ENCODE measurements around the gene EXOC3. TPM values are rescaled to one million over a fixed set of nuclear protein-coding genes. Genes with fewer than 3 reads are reported as not detected.

Gene EXOC3
- total RNA-seq, 2 experiments from 2014 or later: 41.6 to 44.4 TPM

DNA sequence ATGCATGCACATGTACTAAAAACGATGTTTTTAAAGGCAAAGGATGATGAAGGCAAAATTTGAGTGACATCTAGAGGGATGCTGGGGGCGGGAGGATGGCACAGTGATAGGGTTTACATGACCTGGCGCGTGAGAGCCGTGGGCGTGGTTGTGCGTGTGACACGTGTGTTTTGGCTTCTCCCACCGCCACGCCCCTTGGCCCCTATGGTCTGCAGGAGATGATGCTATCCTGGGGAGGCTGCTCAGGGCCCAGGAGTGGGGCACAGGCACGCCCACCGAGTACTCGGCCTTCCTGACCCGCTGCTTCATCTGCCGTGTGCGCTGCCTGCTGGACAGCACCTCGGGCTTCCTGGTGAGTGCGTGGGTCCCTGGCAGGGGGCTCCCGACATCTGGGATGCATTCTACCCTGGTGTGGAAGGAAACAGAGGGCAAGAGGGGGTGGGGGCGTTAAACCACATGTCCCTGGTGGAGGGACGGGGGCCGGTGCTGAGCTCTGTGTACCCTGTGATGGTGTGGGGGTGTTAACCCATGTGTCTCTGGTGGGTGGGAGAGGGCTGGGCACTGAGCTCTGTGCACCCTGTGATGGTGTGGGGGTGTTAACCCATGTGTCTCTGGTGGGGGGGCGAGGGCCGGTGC is 19.2 kb upstream of the EXOC3 start:
- ChIA-PET POLR2A (no interaction called here), CTCF (interaction anchor here (1.1 kb wide), 1 partner anchor 12 kb away, joined by 3 read pairs; no protein-coding TSS in a partner anchor)

DNA sequence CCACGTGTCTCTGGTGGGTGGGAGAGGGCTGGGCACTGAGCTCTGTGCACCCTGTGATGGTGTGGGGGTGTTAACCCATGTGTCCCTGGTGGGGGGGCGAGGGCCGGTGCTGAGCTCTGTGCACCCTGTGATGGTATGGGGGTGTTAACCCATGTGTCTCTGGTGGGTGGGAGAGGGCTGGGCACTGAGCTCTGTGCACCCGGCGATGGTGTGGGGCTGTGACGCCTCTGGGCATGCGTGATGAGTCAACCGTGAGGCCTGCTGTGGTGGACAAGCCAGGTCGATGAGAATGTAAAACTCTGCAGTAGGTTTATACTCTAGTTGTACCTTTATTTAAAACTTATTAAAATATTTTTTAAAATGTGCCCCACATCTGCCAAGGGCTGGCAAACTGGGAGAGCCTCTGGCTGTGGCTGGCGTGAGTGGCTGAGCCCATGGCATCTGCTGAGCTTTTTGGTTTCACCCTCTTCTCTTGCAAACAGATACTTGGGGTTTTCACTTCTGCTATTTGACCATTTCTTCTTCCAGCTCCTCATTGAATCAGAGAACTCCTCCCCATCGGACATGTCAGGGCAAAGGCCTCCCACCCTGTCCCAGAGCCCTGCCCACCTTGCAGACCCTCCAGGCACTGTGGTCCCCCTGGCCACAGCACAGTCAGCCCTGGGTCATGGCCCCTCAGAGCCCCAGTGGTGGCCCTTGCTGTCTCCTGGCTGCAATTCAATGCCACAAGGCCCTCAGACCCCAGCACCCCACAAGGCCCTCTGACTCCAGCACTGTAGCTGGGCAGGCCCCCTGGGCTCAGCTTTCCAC is 18.5 kb upstream of the EXOC3 start:
- POLR2A ChIA-PET: no interaction called here

DNA sequence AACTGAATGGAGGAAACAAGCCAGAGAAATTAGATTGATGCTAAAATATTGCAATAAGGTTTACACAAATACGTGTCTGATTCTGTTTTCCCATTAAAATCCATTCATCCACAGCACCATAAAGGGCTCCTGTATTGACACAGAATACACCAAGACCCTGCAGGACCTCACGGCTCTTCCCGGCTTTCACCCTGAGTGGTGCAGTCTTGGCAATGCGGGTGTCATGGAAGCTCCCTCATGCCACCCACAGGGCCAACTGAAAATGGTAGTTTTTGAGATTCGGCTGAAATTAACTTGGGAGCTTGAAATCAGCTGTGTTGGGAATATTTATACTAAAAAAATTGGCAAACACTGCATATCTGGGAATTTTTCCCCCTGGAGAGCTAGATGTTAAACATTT is 17.3 kb upstream of the EXOC3 start:
- ChIA-PET CTCF (interaction anchor here (0.6 to 1.9 kb wide), 2 partner anchors 77 to 109 kb away, joined by 3 to 10 read pairs; no protein-coding TSS in a partner anchor), POLR2A (no interaction called here)

More for the DNA sequence above, 18.5 kb upstream of the EXOC3 start:
- CTCF ChIA-PET: interaction anchor here (1.1 to 1.9 kb wide), 2 partner anchors 13 to 108 kb away, joined by 3 to 10 read pairs; no protein-coding TSS in a partner anchor

DNA sequence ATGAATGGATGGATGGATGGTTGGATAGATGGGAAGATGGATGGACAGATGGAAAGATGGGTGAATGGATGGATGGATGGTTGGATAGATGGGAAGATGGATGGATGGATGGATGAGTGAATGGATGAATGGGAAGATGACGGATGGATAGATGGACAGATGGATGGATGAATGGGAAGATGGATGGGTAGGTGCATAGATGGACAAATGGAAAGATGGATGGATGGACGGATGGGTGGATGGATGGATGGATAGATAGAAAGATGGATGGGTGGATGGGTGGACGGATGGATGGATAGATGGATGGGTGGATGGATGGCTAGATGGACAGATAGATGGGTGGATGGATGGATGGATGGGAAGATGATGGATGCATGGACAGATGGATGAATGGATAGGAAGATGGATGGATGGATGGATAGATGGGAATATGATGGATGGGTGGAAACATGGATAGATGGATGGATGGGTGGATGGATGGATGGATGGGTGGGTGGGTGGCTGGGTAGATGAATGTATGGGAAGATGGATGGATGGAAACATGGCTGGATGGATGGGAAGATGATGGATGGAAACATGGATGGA is 16.5 kb upstream of the EXOC3 start:
- POLR2A ChIA-PET: no interaction called here

DNA sequence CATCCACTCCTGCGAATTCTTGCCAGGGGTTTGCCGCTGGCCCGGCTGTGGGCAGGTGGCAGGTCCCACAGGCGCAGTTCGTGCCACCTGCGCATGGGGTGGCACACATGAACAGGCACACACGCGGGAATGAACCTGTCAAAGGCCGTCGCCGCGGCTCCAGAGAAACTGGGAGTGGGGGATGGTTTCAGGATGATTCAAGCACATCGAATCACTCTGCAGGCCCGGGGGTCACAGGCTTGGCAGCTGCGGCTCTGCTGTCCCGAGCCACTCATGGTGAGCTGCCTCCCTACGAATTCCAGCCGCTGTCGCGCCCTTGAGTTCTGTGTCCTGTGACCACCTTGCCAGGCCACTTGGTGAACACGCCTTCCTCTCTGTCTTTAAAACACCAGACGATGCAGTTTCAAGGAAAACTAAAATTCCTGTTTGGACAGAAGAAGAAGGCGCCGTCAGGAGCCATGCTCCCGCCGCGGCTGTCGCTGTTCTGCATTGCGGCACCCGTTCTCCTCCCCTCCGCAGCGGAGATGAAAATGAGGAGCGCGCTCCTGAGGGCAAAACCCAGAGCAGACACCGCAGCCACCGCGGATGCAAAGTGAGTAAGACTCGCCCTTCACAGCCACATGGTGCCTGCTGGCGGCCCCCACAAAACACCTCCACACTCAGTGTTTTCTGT is 15.4 kb upstream of the EXOC3 start:
- ChIA-PET CTCF (interaction anchor here (1.2 kb wide), 1 partner anchor 20 kb away, joined by 5 read pairs; no protein-coding TSS in a partner anchor), POLR2A (no interaction called here)

More for the DNA sequence above, 16.5 kb upstream of the EXOC3 start:
- CTCF ChIA-PET: interaction anchor here (0.6 to 1.9 kb wide), 2 partner anchors 78 to 110 kb away, joined by 3 to 10 read pairs; no protein-coding TSS in a partner anchor

DNA sequence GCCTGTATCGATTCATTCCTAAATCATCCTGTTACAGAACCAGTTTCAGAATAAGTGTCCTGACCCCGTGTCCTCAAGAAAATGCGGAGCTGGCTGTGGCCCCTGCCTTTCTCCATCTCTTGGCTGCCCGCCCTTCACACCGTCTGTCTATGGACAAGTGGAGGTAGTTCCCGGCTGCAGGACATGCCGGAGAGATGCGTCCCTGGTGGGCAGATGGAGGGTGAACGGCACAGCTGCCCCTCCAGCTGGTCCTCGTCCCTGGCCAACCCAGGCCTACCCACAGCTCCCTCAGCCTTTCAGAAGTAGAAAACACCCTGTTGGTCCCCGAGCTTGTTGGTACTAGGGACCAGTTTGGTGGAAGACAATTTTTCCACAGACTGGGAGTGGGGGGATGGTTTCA is 14.8 kb upstream of the EXOC3 start:
- ChIA-PET POLR2A (no interaction called here), CTCF (interaction anchor here (1.1 to 1.2 kb wide), 2 partner anchors 8 to 19 kb away, joined by 3 to 5 read pairs; no protein-coding TSS in a partner anchor)

DNA sequence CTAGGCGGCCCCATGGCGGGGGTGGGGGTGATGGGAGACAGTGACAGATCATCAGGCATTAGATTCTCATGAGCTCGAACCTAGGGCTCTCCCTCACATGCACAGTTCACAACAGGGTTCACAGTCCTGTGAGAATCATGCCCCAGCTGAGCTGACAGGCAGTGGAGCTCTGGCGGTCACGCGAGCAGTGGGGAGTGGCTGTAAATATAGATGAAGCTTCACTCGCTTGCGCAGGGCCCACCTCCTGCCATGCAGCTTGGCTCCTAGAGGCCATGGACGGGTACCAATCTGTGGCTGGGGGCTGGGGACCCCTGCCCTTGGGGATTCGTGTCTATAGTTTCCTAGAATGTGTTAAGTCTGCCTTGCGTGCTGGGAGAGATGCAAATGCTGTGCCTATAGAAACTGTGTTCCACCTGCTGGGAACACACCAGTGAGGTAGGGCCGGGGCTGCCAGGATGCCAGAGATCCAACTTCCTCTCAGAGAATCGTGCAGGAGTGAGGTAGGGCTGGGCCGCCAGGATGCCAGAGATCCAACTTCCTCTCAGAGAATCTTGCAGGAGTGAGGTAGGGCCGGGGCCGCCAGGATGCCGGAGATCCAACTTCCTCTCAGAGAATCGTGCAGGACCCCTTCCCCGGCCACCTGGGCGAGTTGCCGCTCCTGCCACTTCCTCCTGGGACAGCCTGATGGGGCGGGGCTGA is 14.1 kb upstream of the EXOC3 start:
- CTCF ChIA-PET: interaction anchor here (1.1 to 3.1 kb wide), 3 partner anchors 8 to 112 kb away, joined by 3 to 12 read pairs (median 5); no protein-coding TSS in a partner anchor
- POLR2A ChIA-PET: no interaction called here

DNA sequence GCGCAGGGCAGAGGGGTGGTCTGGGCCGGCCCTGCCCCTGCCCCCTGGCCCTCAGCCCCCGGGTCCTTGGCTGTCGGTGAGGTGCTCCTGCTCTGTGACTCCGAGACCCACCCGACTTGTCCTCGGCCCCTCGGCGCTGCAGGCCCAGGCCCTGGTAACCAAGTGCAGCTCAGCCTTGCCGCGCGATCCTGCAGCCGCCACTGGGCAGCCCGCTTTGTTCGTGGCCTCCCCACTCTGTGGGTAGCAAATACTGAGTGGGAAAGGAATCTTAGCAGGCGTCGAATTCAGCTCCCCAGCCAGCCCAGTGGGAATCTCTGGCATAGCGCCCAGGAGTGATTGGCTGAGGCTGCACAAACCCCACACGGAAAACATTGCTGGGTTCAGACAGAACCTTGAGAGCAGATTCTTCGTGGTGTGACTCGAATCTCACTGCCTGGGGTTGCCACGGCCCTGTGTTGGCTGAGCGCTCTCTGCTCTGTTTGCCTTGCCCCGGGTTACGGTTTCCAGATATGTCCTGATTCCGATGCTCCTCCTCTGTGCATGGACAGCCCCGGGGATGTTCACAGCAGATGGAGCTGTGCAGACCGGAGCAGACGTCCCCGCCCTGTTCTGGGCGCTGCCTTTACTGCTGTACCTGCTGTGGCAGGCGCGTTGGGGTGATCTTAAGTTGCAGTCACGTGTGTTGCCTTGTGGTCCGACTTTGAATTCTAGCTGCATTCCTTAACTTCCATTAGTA is 13.4 kb upstream of the EXOC3 start:
- ChIA-PET CTCF (interaction anchor here (1.0 to 3.1 kb wide), 2 partner anchors 8 to 113 kb away, joined by 3 to 12 read pairs; no protein-coding TSS in a partner anchor), POLR2A (no interaction called here)

DNA sequence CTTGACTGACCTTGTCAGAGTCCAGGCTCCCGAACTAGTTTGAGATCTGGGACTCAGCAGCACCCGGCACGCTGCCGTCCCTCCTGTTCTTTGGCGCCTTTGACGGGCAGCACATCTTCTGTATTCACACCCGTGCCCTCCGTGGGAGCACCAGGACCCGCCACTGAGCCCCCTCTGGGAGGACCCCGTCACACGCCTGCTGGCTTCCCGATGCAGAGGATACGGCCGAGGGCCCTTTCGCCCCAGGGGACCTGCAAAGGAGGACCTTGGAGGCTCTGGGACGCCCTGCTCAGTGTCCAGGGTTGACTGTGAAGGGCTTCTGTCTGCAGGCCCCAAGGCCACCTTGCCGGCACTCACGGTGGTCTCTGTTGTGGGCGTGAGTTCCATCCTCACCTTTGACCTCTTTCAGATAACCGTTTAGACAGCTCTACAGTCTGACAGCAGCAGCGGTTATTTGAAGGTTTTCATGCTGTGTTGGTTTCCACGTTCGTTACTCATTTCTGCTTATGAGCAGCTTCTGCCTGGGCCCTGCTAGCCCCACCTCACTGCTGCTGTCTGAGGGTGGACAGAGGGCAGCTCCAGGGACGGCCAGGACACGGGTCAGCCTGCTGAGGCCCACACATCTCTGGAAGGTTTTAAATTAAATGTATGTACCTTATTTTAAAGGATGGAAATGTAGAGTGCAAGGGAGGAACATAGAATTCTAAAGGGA is 12.6 kb upstream of the EXOC3 start:
- POLR2A ChIA-PET: no interaction called here
- CTCF ChIA-PET: interaction anchor here (1.0 to 3.1 kb wide), 3 partner anchors 9 to 113 kb away, joined by 3 to 12 read pairs (median 3); partner anchors contain the start of gene AHRR

DNA sequence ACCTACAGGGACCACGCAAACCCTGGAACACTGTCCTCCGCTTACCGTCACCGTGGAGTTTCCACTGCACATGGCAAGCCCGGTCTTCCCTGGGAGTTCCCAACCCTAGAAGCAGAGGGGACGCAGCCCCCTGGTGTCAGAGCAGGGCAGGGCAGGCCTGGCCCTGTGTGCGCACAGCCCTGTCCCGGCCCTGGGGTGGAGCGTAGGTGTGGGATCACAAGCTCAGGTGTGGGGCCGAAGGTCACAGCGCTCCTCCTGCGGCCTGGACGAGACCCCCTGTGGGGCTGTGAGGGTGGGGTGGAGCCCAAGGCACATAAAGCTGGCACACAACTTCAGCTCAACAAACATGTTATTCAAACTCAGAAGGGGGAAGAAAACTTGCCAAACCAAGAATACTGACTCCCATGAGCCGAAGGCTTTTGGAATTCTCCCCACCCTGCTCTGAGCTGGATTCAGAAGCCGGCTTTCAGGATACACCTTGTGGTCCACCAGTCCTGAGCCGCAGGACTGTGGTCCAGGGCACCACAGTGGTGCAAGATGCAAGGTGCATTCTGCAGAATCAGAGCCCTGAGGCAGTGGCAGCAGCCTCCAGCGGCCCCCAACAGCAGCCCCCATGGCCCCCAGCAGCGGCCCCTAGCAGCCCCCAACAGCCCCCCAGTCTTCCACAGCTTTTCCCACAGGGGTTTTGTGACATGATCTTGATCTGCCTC is 11.8 kb upstream of the EXOC3 start:
- POLR2A ChIA-PET: no interaction called here
- CTCF ChIA-PET: interaction anchor here (0.6 to 3.1 kb wide), 7 partner anchors 12 to 231 kb away, joined by 3 to 12 read pairs (median 3); partner anchors contain the start of genes AHRR and EXOC3

DNA sequence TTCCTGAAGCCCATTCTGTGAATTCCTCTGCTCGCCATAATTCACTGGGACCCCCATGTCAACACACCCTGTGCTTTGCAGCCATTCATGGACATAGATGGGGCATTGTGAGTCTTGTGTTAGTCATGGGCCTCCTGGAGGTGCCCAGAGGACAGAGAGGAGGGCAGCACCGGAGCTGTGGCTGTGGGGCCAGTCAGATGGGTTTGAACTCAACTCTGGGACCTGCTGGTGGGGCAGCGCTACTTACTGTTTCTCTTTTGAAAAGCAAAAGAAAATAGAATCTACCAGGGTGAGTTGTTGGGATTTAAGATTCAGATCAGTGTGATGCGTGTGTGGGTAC is 11.3 kb upstream of the EXOC3 start:
- POLR2A ChIA-PET: no interaction called here

DNA sequence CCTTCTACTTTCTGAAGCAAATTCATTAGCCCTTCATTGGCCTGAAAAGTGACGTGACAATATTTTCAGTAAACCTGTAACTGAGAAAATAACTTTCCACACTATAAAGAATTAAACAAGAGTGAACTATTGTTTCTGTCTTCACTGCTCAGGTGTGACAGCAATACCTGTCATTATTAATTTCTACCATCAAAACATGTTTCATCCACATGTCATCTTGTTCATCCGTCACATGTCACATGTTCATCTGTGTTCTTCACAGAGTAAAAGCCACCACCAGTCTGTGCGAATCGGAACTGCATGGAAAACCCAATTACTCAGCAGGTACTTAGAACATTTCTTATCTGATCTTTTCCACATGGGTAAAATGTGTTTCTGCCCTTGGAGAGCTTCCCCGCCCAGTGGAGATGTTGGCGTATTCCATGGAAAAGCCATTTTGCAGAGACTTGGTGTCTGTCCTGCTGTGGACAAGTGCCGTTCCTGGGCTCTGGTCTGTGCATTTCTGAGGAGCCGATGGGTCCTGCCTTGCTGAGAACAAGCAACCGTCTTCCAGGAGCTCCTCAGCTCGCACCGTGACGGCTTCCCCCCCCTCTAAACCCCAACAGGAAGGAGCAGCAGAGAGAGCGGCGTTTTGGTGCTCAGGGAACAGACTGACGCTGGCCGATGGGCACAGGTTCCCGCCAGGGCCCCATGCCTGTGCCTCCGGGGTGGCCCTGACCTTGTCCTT is 10.6 kb upstream of the EXOC3 start:
- ChIA-PET CTCF (interaction anchor here (0.7 to 1.6 kb wide), 3 partner anchors 112 to 232 kb away, joined by 3 read pairs; no protein-coding TSS in a partner anchor), POLR2A (no interaction called here)

More for the DNA sequence above, 11.3 kb upstream of the EXOC3 start:
- CTCF ChIA-PET: interaction anchor here (0.6 to 3.1 kb wide), 7 partner anchors 11 to 231 kb away, joined by 3 to 12 read pairs (median 3); partner anchors contain the start of gene EXOC3

DNA sequence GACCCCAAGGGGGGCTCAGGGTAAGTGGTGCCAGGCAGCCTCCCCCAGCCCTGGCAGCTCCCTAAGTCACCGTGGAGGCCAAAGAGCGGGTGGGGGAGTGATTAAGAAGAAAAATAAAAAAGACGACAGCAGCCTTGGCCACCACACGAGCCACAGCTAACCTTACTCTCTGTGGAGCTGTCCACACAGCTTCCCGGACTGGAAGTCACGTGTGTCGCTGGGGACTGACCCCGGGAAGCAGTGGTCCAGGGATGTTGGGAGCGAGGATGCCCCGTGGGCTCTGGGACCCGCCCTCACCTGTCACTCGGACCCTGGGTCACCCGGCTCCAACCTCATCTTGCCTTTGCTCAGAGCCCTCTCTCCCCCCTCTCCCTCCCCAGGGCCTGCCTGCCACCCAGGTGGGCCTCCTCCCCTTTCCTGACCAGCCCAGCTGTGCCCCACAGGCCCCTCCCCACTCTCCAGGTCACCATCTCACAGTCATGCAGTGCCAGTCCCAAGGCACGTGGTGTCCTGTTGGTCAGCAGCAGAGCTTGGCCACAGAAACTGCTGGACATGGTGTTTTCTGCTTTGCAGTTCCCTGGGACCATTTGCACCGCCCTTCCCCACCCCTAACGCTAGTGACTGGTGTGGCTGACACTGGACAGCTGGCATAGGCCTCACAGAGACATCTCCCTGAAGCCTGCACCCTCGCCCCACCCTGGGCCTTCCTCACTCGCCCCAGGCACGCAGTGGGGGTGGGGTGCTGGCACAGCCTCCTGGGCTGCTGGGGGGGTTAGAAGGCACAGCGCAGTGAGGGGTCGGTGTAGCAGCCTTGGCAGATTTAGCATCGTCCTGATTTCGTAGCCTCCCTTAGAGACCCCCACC is 9.8 kb upstream of the EXOC3 start:
- ChIA-PET POLR2A (no interaction called here), CTCF (interaction anchor here (0.7 to 1.5 kb wide), 3 partner anchors 112 to 117 kb away, joined by 3 to 4 read pairs (median 3); no protein-coding TSS in a partner anchor)

DNA sequence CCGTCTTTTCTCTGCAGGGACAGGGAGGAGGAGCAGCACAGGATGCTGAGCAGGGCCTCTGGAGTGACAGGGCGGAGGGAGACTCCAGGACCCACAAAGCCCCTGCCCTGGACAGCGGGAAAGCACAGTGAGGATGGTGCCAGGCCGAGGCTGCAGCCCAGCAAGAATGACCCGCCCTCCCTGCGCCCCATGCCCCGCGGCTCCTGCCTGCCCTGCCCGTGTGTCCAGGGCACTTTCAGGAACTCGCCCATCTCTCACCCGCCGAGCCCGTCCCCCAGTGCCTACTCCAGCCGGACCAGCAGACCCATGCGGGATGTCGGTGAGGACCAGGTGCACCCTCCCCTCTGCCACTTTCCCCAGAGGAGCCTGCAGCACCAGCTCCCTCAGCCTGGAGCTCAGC is 9.1 kb upstream of the EXOC3 start:
- ChIA-PET CTCF (interaction anchor here (1.5 kb wide), 1 partner anchor 117 kb away, joined by 4 read pairs; no protein-coding TSS in a partner anchor), POLR2A (no interaction called here)

DNA sequence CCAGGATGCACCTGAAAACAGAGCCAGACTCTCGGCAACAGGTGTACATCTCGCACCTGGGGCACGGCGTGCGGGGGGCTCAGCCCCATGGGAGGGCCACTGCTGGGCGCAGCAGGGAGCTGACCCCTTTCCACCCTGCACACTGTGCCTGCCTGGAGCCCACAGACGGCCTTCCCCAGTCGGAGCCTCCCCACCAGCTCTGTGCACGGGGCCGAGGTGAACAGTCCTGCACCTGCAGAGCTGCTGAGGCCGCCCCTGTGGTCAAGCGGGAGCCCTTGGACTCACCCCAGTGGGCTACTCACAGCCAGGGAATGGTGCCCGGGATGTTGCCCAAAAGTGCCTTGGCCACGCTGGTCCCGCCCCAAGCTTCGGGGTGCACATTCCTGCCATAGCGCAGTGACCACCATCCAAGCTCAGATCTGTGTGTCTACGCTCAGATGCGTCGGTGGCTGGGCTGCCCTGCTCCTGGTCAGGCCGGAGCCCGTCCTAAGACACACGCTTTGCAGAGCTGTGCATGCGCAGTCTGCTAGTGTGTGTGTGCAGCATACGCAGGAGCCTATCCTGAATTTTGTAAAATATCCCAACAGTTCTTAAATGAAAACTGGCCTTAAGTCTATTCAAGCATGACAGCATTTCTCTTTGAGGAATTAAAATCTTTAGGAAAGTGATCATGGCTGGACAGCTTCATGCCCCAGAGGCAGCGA is 8.4 kb upstream of the EXOC3 start:
- CTCF ChIA-PET: interaction anchor here (1.5 kb wide), 1 partner anchor 118 kb away, joined by 4 read pairs; no protein-coding TSS in a partner anchor
- POLR2A ChIA-PET: no interaction called here
